ENCODE results near the gene PCYT2.

- TF ChIP-seq SIN3A (IDR thresholded peaks at IDR 0.05; ENCODE audit: borderline replicate concordance, insufficient read depth, low read length) (no peak), TAF1 (IDR thresholded peaks at IDR 0.05; ENCODE audit: borderline replicate concordance, insufficient read depth, low read length) (no peak)
Observed at GRCh38 chr17:81895400-81895799, 15.8 kb downstream of the PCYT2 start.

Measured in PFSK-1 (cell line).